ENCODE data around the gene SMARCE1.
"Not testable (repeated sequence)": the region's sequence is repeated elsewhere in the genome, so short reads cannot be mapped to it uniquely, and the experiment has no call there.

The SMARCE1 gene

GRCh38 chr17:40608061-40608581 lies 39.5 kb downstream of the SMARCE1 start:
- no peak for DNase-seq

- DNase-seq = no peak
Measured at GRCh38 chr17:40607641-40608040, 40.0 kb downstream of the SMARCE1 start.

- DNase-seq = no peak
Measured at GRCh38 chr17:40606548-40607353, 40.9 kb downstream of the SMARCE1 start.

GRCh38 chr17:40605306-40605705 lies 42.3 kb downstream of the SMARCE1 start:
- peak; percentile 79 for DNase-seq

GRCh38 chr17:40604327-40605080 lies 43.1 kb downstream of the SMARCE1 start:
- no peak for DNase-seq

DNA sequence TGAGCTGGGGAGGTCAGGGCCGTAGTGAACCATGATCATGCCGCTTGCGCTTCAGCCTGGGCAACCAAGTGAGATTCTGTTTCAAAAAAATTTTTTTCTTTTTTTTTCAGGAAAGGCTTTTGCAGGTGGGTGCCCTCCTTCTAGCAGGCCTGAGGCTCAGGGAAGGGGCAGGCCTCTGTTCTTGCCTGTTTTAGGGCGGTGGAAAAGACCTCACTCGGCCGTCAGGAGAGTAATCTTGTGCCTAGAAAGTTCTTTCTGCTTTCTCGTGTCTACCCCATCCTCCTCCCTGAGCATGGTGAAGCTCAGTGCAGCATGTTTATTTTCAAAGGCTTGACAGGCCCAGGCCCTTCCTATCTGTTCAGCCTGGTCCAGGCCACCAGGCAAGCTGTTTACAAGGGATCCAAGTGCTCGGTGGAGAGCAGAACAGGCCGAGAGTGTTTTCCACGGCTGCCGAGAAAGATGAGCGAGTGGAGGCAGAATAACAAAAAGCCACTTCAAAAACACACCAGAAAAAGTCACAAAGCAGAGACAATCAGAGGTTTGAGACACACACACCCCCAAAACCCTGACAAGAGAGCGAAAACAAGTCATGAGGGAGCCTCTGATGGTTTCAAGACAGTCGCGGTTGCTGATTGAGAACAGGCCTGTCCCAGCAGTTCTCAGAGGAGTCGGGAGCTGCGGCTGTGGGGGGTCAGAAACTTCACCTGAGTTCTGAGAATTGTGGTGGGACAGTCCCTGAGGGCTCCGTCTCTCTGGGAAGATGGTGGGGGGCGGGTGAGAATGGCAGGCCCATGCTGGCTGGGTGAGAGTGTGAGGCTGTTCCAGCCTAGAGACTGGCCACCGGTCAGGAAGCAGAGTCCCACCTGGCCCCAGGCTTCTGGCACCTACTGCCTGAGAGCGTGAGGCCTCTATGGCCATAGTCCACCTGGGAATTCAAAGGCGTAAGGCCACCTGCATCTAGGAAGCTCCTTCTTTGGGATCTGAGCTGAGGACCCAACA lies 44.9 kb downstream of the SMARCE1 start:
- DNase-seq = peak; percentile 85

DNA sequence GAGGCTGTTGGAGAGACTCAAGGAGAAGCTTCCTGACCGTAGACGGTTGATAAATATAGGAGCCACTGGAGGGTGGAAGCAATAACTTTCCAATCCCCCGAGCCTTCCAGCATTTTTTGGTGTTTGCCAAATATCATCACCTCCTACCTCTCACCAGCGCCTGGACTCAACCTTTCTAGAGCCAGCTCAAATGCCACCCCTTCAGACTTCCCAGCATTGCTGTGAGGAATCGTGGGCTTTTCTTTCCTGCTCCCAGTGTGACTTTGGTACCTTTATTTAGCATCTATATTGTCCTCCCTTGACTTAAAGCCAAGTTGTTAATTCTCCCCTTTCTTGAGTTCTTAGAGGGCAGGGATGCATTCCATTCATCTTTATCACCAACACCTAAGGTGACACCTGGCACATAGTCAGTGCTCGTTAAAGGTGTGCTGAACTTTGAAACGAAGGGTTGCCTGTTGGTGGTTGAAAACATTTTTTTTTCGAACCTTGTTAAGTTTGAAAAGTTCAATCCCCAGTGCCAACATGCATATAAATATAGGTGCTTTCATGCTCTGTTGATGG lies 47.1 kb downstream of the SMARCE1 start:
- no peak for DNase-seq

DNA sequence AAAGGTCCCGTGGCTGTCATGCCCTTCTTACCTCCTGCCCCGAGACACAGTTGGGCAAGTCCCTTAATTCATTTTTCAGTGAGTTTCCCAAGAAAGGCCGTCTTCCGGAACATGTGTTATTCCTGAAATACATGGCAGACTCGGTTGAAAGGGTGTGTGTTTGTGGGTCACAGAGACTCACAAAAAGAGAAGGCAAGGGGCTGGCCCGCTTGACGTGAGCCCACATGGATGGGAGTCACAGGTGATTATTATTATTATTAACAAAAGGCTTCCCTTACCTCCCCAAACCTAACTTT lies 48.2 kb downstream of the SMARCE1 start:
- no peak for DNase-seq

GRCh38 chr17:40598619-40599467 lies 48.8 kb downstream of the SMARCE1 start:
- DNase-seq = peak; percentile 89

DNA sequence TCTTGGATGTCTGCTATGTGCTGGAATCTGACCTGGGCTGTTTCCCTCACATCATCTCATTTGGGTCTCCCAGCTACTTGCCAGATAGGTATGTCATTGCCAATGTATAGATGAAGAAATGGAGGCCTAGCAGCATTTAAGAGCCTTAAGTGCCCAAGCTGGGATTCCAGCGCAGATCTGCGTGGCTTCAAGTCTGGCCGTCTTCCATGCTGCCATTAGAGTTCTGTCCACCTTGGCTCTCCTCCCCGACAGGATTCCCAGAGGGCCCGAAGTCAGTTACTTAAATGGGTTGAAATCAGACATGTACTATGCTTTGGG lies 49.4 kb downstream of the SMARCE1 start:
- DNase-seq = no peak

DNA sequence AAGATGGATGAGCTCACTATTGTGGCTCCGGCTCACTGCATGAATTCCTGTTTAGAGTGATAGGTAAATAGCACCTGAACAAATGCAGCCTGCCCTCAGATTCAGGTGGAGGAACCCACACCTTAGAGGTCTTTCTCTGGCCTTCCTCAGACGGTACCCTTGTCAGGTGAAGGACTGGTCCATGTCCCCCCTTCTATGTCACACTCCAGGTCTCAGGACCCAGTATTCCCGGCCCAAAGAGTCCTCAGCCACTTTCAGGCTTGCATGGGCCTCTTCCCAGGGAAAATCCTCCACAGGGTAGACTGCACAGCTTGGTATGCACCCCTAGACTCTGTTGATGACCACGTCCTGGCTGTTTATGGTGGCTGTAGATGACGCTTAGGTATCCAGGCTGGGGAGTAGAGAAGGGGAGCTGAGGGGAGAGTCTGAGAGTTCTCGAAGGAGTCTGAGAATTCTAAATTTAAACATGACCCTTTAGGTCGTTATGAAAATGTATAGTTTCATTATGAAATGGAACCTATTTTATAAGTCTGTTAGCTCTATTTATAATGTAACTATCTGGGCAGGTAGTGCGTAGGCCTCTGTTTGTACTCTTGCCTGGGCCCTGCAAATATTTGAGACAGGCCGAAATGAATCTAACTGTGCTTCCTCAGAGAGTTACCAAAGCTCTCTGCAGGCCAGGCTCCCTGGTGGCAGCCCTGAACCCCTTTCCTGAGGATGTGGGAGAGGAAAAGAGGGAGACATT lies 49.9 kb downstream of the SMARCE1 start:
- no peak for DNase-seq

GRCh38 chr17:40597156-40597555 lies 50.5 kb downstream of the SMARCE1 start:
- DNase-seq = no peak

- no peak for DNase-seq
Measured at GRCh38 chr17:40596261-40596919, 51.2 kb downstream of the SMARCE1 start.

DNA sequence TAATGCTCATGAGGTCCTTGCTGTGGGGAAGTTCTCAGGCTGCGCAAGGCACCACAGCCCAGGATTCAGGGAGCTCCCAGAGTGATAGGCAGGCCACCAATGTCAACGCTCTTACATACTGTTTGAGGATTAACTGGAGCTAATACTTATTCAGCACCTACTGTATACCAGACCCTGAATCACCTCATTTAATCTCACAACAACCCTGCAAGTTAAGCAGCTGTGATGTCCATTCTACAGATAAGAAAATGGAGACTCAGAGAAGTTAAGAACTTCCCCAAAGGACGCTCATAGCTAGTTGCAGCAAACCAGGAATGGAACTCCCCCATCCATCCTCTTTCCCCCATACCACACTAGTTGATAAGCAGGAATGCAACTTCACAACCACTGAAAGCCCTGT lies 56.9 kb downstream of the SMARCE1 start:
- no peak for DNase-seq

DNA sequence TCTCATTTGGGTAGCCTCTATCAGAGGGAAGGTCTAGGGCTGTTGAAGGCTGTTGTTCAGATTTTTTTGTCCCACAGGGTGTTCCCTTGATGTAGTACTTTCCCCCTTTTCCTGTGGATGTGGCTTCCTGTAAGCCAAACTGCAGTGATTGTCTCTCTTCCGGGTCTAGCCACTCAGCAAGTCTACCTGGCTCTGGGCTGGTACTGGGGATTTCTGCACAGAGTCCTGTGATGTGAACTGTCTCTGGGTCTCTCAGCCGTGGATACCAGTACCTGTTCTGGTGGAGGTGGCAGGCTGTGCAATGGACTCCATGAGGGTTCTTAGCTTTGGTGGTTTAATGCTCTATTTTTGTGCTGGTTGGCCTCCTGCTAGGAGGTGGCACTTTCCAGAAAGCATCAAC lies 59.1 kb downstream of the SMARCE1 start:
- DNase-seq = no peak

GRCh38 chr17:40586264-40586663 lies 61.4 kb downstream of the SMARCE1 start:
- not testable (repeated sequence) for DNase-seq

- not testable (repeated sequence) for DNase-seq
Measured at GRCh38 chr17:40584950-40585349, 62.7 kb downstream of the SMARCE1 start.

- peak; percentile 68 for DNase-seq
Measured at GRCh38 chr17:40582328-40582901, 65.2 kb downstream of the SMARCE1 start.

DNA sequence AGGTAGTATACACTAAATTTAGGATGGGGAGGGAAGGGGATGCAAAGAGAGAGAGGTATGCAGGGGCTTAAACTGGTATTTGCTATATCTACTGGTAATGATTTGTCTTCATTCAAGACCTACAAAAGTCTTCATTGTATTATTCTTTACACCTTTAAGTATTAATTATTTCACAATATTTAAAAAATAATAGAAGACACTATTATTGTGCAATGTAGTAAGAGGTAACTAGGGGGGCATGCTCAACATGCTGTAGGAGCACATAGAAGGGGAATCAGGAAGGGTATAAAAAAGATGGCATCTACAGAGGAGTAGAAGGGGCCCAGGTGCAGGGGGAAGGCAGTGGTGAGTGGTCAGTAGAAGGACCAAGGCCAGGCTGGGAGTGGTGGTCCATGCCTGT lies 67.5 kb downstream of the SMARCE1 start:
- DNase-seq = no peak

- no peak for DNase-seq
Measured at GRCh38 chr17:40579471-40579870, 68.1 kb downstream of the SMARCE1 start.

All from stimulated activated CD8-positive, alpha-beta memory T cell treated with anti-CD3 and anti-CD28 coated beads, Interleukin-4, amount 100 ng/mL, for 48 hours (primary cell).